ENCODE measurements around the gene MSL3.

MSL3 gene

GRCh38 chrX:11791090-11791489, 33.1 kb downstream of the MSL3 start:
- TF ChIP-seq POLR2AphosphoS5 (IDR thresholded peaks at IDR 0.05; ENCODE audit: low read depth) (no peak), REST (IDR thresholded peaks at IDR 0.05; ENCODE audit: insufficient replicate concordance, low read depth) (no peak), SPI1 (IDR thresholded peaks at IDR 0.05; ENCODE audit: borderline replicate concordance, low read depth) (no peak), CTCF (IDR thresholded peaks at IDR 0.05; ENCODE audit: insufficient read depth, low read length) (no peak), GABPA (IDR thresholded peaks at IDR 0.05; ENCODE audit: low read depth) (no peak)
- Histone ChIP-seq H3K27ac (replicated peaks) (no peak overlapping the region), H3K27me3 (ENCODE audit: insufficient read depth, poor library complexity, severe bottlenecking) (no peaks in the 10 kb centered on the region), H3K4me3 (replicated peaks; ENCODE audit: insufficient read depth, low read length) (no peak overlapping the region)
- DNase-seq (ENCODE audit: low read depth in 1 of 2, low spot score in 1 of 2) = no peak

GRCh38 chrX:11791537-11791936, 33.5 kb downstream of the MSL3 start:
- no peaks in the 10 kb centered on the region for H3K27me3 ChIP-seq (ENCODE audit: insufficient read depth, poor library complexity, severe bottlenecking)
- no peak overlapping the region for H3K4me3 ChIP-seq (replicated peaks; ENCODE audit: insufficient read depth, low read length)
- H3K27ac ChIP-seq (replicated peaks) = no peak overlapping the region
- TF ChIP-seq POLR2AphosphoS5 (IDR thresholded peaks at IDR 0.05; ENCODE audit: low read depth) = no peak
- no peak for DNase-seq (ENCODE audit: low read depth in 1 of 2, low spot score in 1 of 2)

GRCh38 chrX:11792461-11793421, 34.7 kb downstream of the MSL3 start:
- no peak overlapping the region for H3K27ac ChIP-seq (replicated peaks)
- H3K4me3 ChIP-seq (replicated peaks; ENCODE audit: insufficient read depth, low read length) = no peak overlapping the region

More at GRCh38 chrX:11792461-11793421, 34.7 kb downstream of the MSL3 start:
- DNase-seq (ENCODE audit: low read depth in 1 of 2, low spot score in 1 of 2) = no peak
- no peak for TF ChIP-seq REST (IDR thresholded peaks at IDR 0.05; ENCODE audit: insufficient replicate concordance, low read depth)
- no peak for TF ChIP-seq CTCF (IDR thresholded peaks at IDR 0.05; ENCODE audit: insufficient read depth, low read length)
- no peak for TF ChIP-seq GABPA (IDR thresholded peaks at IDR 0.05; ENCODE audit: low read depth)
- no peak for TF ChIP-seq POLR2AphosphoS5 (IDR thresholded peaks at IDR 0.05; ENCODE audit: low read depth)
- TF ChIP-seq SPI1 (IDR thresholded peaks at IDR 0.05; ENCODE audit: borderline replicate concordance, low read depth) = no peak
- no peaks in the 10 kb centered on the region for H3K27me3 ChIP-seq (ENCODE audit: insufficient read depth, poor library complexity, severe bottlenecking)
